GM21717 (cell line): ENCODE measurements around the gene ALDH1B1.
"Not testable (repeated sequence)": the region's sequence is repeated elsewhere in the genome, so short reads cannot be mapped to it uniquely, and the experiment has no call there.

ENCODE experiments used
- ATAC-seq: cut with Tn5 transposase; IDR thresholded peaks from one replicate; pipeline ENCODE4 v1.9.1; 2021; ENCODE audit warnings: mild to moderate bottlenecking, moderate library complexity; ENCODE audit not compliant: unreplicated experiment

ALDH1B1 gene

GRCh38 chr9:38360839-38361472 is 31.5 kb upstream of the ALDH1B1 start:
- ATAC-seq: no peak

- ATAC-seq: no peak
Measured at GRCh38 chr9:38361473-38361850, 31.0 kb upstream of the ALDH1B1 start.

GRCh38 chr9:38362852-38363588 is 29.5 kb upstream of the ALDH1B1 start:
- ATAC-seq: peak; percentile 70

- ATAC-seq: no peak
Measured at GRCh38 chr9:38363589-38363925, 28.9 kb upstream of the ALDH1B1 start.

GRCh38 chr9:38367898-38368297 is 24.6 kb upstream of the ALDH1B1 start:
- ATAC-seq: no peak

- no peak for ATAC-seq
Measured at GRCh38 chr9:38368731-38369130, 23.8 kb upstream of the ALDH1B1 start.

- ATAC-seq: no peak
Measured at GRCh38 chr9:38370176-38370575, 22.3 kb upstream of the ALDH1B1 start.

- ATAC-seq: no peak
Measured at GRCh38 chr9:38371495-38371894, 21.0 kb upstream of the ALDH1B1 start.

GRCh38 chr9:38372762-38373619 is 19.5 kb upstream of the ALDH1B1 start:
- no peak for ATAC-seq

GRCh38 chr9:38373679-38374078 is 18.8 kb upstream of the ALDH1B1 start:
- no peak for ATAC-seq

GRCh38 chr9:38374847-38375571 is 17.5 kb upstream of the ALDH1B1 start:
- no peak for ATAC-seq

- no peak for ATAC-seq
Measured at GRCh38 chr9:38375572-38375963, 16.9 kb upstream of the ALDH1B1 start.

GRCh38 chr9:38376021-38376670 is 16.4 kb upstream of the ALDH1B1 start:
- no peak for ATAC-seq

- not testable (repeated sequence) for ATAC-seq
Measured at GRCh38 chr9:38377336-38378083, 15.0 kb upstream of the ALDH1B1 start.

GRCh38 chr9:38380230-38380871 is 12.2 kb upstream of the ALDH1B1 start:
- ATAC-seq: no peak

- ATAC-seq: no peak
Measured at GRCh38 chr9:38380872-38381534, 11.5 kb upstream of the ALDH1B1 start.

GRCh38 chr9:38382141-38382540 is 10.4 kb upstream of the ALDH1B1 start:
- no peak for ATAC-seq

GRCh38 chr9:38384990-38385848 is 7.3 kb upstream of the ALDH1B1 start:
- ATAC-seq: no peak
